Measurements from ENCODE around the gene SKOR1. TPM values are rescaled to one million over a fixed set of nuclear protein-coding genes. Genes with fewer than 3 reads are reported as not detected.

Gene SKOR1
- total and polyA plus RNA-seq, 4 donors, result 1.0 to 1.3 (median 1.2) TPM; not detected in 1

Other genes starting within 250 kb of the SKOR1 start
- not detected for gene RNU6-1, start 14.5 kb downstream of the SKOR1 start, total RNA-seq
- not detected for gene RNU6-1, start 14.5 kb downstream of the SKOR1 start, polyA plus RNA-seq
- 10 to 100 TPM; 43.6 to 62.9 TPM for gene PIAS1, start 228.8 kb downstream of the SKOR1 start, total RNA-seq
- 10 to 100 TPM in 1 of 2 donors, 1 to 10 TPM in 1; 7.0 to 13.4 TPM for gene PIAS1, start 228.8 kb downstream of the SKOR1 start, polyA plus RNA-seq